GM18517 (cell line): Measurements from ENCODE around the gene TOP1.
A peak's percentile ranks its signal among the peaks of the same experiment; 100 is the strongest.

Source experiments
- ATAC-seq: cut with Tn5 transposase; IDR thresholded peaks from one replicate; pipeline ENCODE4 v1.9.1; 2021; ENCODE audit warnings: mild to moderate bottlenecking, moderate library complexity; ENCODE audit not compliant: unreplicated experiment

The TOP1 gene

DNA sequence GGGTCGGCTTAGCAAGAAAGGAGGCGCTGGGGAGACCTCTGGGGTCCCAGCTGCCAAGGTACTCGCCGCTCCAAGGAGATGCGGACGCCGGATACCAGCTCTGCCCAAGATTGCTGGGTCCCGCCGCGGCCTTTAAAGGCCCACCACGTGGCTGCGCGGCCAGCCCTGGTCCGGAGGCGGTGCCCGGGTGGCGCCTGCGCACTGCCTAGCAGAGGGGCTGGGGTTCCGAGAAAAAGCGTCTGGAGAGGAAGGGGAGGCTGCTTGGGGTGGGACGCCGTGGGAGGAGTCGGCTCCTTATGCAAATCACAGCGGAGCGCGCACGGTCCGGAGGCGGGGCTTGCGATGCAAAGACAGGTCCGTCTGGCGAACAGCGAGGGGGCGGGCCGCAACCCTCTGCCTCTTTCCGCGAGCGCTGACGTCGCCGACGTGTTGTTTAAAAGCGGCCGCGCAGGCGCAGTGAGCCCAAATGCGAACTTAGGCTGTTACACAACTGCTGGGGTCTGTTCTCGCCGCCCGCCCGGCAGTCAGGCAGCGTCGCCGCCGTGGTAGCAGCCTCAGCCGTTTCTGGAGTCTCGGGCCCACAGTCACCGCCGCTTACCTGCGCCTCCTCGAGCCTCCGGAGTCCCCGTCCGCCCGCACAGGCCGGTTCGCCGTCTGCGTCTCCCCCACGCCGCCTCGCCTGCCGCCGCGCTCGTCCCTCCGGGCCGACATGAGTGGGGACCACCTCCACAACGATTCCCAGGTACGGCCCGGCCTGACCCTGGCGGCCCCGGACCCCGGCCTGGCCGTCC is at the start of gene TOP1:
TOP1 (plus strand) TSS at position 464 of the 791 bp plus-strand sequence; CDS start at position 710, 246 bp downstream.
- peak; percentile 91 for ATAC-seq

DNA sequence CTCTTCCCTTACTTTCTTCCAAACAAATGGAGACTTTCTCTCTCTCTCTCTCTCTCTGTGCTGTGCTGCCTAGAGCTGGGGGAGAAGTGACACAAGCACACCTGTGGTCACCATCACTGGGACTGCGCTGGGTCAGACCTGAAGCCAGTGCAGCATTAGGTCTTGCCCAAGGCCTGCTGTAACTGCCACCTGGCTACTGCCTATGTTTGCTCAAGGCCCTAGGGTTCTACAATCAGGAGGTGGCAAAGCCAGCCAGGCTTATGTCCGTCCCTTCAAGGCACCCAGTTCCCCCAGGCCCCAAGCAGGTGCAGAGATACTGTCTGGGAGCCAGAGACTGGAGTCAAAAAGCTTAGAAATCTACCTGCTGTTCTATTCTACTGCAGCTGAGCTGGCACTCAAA is 49.4 kb upstream of the TOP1 start:
- ATAC-seq = no peak

DNA sequence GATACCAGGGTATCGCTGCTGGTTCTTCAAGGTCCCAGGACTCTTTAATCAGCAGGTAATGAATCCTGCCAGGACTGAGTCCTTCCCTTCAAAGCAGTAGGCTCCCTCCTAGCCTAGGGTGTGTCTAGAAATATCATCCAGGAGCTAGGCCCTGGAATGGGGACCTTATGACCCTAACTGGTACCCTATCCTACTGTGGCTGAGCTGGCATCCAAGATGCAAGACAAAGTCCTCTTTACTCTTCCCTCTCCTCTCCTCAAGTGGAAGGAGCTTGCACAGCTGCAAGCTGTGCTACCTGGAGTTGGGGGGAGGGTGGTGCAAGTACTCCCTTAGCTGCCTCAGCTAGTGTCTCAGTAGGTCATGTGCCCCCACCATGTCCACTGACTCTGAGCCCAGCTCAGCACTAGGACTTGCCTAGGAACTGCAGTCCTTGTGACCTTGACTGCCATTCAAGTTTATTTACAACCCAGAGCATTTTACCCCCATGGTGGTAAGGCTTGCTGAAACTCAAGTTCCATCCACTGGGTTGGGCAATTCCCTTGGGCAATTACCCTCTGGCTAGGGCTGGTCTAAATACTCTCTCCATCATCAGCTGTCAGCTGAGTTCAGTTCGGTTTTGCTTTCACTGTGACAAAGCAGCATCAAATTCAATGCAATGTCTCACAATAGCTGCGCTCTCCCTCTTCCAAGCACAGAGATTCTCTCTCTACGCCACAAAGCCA is 48.4 kb upstream of the TOP1 start:
- ATAC-seq = peak; percentile 56

DNA sequence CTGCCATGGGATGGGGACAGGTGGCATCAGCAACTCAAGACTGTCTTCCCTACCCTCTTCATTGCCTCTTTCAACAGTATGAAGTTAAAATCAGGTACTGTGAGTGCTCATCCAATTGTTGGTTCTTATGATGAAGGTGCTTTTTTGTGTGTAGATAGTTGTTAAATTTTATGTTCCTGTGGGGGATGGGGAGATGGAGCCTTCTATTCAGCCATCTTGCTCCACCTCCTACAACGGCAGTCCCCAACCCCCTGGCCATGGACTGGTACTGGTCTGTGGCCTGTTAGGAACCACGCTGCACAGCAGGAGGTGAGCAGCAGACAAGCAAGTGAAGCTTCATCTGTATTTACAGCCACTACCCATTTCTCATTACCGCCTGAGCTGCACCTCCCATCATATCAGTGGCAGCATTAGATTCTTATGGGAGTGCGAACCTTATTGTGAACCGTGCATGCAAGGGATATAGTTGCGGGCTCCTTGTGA is 47.8 kb upstream of the TOP1 start:
- ATAC-seq = no peak

DNA sequence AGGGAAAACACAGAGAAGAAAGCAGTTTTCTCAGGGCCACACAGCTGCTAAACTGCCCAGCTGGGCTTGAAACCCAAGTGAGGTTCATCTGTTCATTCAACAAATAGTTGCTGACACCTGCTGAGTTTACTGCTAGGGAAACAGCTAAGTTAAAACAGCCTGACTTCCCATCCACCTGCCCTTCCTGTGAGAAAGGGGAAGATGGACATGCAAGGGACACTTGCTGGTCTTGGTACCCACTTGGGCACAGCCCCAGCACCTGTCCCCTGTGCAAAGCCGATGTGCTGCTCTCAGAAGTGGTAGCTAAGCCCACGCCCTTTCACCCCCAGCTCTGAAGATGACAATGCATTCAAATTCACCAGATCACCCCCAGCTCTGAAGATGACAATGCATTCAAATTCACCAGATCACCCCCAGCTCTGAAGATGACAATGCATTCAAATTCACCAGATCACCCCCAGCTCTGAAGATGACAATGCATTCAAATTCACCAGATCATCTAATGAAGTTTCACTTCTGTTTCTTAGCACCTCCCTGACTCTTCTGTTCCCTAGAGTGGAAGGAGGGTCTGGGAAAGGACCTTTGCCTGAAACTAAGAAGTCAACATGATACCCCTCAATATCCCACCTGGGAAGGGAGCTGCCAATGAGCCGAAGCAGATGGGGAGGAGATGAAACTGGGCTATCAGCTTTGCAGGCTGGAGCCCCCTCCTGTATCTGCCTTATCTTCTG is 46.0 kb upstream of the TOP1 start:
- ATAC-seq = no peak

DNA sequence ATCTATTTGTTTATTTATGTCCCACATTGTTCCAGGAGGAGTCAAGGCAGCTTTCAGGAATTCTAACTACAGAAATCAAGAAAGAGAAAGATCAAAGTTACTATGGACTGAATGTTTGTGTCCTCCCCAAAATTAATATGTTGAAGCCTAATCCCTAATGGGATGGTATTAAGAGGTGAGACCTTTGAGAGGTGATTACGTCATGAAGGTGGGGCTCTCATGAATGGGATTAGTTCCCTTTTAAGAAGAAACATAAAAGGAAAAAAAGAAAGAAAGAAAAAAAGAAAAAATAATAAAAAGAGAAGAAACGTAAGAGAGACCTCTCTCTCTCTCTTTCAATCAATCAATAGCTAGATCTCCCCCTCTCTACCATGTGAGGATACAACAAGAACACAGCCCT is 44.7 kb upstream of the TOP1 start:
- no peak for ATAC-seq

DNA sequence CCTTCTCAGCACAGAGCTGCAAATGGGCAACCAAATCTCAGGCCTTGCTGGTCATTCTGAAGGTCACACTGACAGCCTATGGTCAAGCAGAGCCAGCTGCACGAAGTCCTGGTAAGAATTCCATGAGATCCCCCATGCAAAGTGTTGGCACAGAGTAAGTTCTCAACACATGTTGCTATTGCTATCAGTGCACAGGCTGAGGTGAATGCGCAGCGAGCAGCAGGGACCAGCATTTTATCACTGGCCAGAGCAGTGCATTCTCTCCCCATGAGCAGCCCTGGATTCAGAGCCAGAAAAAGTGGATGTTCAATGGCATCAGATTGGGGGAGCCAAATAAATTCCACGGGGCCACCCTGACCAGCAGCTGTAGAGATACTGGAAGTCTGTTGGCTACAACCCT is 44.1 kb upstream of the TOP1 start:
- ATAC-seq = no peak

DNA sequence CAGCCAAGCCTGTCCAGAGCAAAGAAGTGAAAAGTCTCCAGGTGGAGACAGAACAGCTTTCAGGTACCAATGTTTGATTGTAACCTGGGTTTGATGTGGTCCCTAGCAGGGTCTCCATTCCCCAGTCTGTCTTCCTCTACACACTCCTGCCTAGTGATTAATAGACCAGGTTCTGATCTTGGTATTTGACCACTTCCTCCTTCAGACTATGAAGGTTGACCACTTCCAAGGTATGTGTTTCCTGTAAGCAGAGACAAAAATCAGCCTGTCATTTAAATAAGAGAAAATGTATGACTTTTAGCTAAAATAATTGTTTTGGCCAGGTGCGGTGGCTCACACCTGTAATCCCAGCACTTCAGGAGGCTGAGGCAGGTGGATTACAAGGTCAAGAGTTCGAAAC is 41.8 kb upstream of the TOP1 start:
- no peak for ATAC-seq

DNA sequence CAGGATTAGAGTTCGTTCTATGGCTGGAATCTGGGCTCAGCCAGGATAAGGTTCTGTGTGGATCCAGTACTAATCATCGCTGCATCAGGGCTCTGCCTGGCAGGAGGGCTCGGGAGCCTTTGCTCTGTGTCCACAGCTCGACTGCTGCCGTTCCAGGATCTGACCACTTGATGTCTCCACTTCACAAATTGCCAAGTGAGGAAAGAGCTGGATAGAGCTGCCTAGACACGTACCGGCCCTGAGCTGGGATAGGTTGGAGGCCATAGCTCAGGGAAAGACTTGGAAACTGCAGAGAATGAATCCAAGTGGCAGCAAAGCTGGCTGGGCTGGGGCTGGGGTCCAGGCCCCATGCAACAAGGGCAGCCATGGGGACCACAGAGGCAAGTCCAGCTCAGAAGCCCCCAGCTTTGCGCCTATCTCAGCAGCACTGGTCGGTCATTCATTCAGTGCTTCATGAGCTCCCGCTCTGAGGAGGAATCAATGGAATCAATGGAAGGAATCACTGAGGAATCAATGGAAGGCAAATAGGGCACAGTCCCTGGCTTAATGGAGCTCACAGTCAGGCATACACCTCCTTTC is 38.0 kb upstream of the TOP1 start:
- ATAC-seq = peak; percentile 57

DNA sequence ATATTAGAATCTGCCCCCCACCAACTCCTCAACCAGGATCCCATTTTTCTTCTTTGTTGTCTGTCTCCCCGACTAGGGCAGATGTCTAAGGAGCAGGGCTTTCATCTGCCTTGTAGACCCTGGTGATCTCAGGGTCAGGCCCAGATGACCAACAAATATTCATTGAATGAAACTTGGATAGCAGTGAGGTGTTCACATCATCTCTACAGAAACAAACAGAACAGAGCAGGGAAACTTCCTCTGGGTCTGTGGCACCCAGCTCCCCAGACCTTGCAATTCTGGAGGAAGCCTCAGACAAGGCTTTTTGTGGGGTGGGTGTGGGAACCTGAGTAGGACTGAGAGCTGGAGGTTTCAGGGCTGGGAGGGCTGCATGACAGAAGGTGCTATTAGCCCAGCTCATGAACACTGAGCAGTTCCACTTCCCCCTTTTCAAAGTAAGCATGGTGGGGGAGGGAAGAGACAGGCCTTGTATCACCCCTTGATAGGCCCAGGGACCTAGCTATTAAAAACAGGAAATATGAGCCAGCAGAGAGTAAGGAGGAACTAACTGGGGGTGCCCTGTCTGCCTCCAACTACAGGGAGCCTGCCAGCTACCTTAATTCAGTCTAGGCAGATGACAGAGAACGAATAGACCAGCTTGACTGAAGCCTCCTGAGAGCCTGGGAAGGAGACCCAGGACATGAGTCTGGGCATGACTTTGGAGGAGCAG is 37.3 kb upstream of the TOP1 start:
- peak; percentile 93 for ATAC-seq

DNA sequence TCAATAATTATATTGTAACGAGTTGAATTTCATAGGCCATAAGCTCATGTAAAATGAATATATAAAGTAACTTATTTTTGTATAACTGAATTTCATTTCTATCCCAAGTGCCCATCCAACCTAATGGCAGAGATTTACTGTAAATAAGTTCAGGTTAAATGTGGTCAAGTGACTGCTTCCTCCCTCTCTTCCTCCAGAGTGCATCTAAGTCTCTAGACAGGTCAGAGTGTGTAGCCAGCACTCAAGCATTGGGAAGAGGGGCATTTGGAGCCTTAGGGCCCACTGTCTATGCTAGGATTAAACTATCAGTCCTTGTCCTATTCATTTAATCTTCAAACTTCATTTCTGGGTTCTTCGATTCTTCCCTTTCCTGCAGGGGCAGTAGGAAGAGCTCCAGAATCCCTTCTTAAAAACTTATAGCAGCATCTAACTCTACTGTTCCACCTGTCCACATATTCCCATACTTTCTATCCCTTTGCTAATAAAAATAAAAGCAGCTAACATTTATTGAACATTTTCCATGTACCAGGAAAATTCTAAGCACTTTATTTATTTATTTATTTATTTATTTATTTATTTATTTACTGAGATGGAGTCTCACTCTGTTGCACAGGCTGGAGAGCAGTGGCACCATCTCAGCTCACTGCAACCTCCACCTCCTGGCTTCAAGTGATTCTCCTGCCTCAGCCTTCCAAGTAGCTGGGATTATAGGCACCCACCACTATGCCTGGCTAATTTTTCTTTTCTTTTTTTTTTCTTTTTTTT is 36.1 kb upstream of the TOP1 start:
- no peak for ATAC-seq

DNA sequence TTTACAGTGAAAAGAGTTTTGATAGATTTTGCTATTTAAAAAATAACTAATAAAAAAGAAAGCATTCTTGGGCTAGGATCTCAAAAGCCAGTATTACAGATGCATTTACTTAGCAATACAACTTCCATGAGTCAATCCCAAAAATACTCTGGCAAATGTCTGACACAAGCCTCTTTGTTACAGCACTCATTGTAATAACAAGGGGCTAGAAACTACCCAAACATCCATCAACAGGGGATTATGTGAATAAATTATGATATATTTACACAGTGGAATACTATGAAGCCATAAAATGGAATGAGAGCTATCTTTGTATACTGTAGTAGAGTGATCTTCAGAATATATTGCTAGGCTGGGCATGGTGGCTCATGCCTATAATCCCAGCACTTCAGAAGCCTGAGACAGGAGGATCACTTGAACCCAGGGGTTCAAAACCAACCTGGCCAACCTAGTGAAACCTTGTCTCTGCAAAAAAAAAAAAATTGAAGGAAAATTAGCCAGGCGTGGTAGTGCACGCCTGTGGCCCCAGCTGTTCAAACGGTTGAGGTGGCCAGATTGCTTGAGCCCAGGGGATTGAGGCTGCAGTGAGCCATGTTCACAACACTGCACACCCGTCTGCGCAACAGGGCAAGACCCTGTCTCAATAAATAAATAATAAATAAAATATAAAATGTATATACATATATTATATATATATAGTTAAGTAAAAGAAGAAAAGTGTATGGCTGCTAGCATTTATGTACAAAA is 34.7 kb upstream of the TOP1 start:
- no peak for ATAC-seq

DNA sequence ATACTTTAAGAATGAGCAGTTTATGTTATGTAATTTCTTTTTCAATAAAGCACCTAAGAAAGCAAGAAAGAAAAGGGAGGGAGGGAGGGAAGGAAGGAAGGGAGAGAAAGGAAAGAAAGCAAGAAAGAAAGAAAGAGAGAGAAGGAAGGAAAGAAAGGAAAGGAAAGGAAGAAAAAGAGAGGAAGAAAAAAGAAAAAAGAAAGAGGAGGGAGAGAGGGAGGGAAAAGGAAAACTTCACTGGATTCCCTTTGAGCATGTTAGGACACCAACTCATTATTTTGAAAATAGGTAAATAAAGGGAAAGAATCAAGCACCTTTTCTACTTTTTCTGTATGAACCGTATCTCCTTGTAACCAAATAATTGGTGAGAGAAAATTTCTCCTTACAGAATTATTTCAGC is 32.3 kb upstream of the TOP1 start:
- no peak for ATAC-seq

DNA sequence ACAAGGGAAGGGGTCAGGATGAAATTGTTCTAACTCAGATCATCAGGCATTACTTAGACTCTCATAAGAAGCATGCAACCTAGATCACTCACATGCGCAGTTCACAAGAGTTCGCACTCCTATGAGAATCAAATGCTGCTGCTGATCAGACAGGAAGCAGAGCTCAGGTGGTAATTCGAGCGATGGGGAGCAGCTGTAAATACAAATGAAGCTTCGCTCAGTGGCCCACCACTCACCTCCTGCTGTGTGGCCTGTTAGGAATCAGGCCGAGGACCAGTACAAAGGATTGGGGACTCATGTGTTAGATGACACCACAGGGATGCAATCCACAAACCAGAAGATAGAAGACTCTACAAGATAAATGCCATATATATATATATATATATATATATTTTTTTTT is 31.5 kb upstream of the TOP1 start:
- no peak for ATAC-seq

DNA sequence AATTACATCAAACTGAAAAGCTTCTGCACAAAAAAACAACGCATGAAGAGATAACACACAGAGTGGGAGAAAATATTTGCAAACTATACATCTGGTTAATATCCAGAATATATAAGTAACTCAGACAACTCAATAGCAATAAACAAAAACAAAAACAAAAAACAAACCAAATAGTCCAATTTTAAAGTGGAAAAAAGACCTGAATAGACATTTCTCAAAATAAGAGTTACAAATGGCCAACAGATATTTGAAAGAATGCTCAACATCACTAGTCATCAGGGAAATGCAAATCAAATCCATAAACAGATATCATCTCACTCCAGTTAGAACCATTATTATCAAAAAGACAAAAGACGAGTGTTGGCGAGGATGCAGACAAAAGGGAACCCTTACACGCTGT is 28.8 kb upstream of the TOP1 start:
- no peak for ATAC-seq

DNA sequence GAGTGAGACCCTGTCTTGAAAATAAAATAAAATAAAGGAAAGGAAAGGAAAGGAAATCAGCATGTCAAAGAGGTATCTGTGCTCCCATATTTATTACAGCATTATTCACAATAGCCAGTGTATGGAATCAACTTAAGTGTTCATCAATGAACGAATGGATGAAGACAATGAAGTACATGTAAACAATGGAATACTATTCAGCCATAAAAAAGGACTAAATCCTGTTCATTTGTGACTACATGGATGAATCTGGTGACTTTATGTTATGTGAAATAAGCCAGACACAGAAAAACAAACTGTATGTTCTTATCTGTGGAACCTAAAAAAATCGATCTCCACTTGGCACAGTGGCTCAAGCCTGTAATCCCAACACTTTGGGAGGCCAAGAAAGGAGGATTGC is 28.0 kb upstream of the TOP1 start:
- ATAC-seq = no peak

DNA sequence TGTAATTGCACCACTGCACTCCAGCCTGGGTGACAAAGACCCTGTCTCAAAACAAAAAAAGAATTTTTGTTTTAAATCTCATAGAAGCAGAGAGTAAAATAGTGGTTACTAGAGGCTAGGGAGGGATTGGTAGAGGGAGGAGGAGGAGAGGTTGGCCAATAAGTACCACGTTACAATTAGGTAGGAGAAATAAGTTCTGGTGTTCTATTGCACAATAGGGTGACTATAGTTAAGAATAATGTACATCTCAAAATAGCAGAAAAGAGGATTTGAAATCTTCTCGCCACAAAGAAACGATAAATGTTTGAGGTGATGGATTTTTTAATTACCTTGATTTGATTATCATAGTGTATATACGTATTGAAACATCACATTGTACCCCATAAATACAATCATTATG is 27.1 kb upstream of the TOP1 start:
- ATAC-seq = no peak

DNA sequence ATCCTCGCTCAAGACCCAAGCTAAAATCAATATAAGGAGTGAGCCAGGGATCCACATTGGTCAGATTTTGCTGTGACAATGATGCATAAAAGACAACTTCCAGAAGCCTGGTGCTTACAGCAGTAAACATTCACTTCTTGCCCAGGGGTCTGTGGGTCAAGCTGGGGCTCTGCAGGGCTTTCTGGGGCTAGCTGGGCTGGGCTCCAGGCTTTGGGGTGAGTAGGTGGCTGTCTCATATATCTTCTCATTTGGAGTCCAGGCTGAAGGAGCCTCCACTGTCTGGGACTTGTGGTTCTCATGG is 25.8 kb upstream of the TOP1 start:
- no peak for ATAC-seq

DNA sequence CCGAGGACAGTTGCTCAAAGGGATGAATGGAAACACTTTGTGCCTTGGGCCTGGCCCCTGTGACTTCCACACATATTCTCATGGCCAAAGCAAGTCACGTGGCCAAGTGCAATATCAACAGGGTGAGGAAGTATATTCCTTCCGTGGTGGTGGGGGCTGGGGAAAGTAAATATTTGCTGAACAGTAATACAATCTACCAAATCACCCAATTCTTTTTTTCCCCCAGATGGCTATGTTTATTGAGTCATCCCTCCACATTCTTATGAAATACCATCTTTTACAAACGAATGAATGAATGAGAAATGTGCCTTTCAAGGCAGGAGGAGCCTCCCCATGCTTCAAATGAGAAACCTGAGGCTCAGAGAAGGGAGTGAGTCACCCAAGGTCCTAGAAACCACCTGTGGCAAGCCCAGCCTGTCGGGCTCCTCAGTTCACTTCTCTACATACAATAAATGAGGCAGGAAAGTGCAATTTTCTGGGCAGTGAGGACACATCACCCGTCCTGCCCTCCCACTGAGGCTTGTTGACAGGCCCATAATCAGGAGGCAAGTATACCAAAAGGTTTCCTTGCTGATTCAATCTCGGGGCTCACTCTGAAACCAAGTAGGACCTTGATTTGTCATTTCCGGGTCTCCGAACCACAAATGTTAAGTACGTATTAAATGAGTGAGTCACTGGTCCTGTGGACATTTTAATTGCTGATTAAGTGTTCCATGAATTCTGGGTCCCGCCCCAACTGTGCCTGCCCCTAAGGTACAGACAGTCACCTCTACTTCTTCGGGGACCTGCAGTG is 25.3 kb upstream of the TOP1 start:
- no peak for ATAC-seq
